Measurements from ENCODE around the gene KIF27.
"Not testable (repeated sequence)": the region's sequence is repeated elsewhere in the genome, so short reads cannot be mapped to it uniquely, and the experiment has no call there.

Gene KIF27

GRCh38 chr9:83956436-83957247 is 35.4 kb upstream of the KIF27 start:
- peak overlapping the region; percentile 98 for H3K4me3 ChIP-seq (ENCODE audit: low read depth, low read length)
- H3K27ac ChIP-seq (ENCODE audit: low read depth, low read length), result peak overlapping the region; percentile 85
- H3K9ac ChIP-seq (ENCODE audit: low read length), result peak overlapping the region; percentile 90
- H3K9me3 ChIP-seq (ENCODE audit: control insufficient read depth, insufficient read depth, low read depth, low read length), result no peaks in the 10 kb centered on the region
- H3K4me1 ChIP-seq (ENCODE audit: control insufficient read depth, insufficient read depth, low read length), result peaks cover 17% of the 10 kb centered on the region
- no peaks in the 10 kb centered on the region for H3K27me3 ChIP-seq (ENCODE audit: control insufficient read depth, insufficient read depth, low read length)
- peaks cover 13% of the 10 kb centered on the region for H3K36me3 ChIP-seq (ENCODE audit: control insufficient read depth, insufficient read depth, low read length)

GRCh38 chr9:83956086-83956435 is 34.8 kb upstream of the KIF27 start:
- H3K9ac ChIP-seq (ENCODE audit: low read length), result peak overlapping the region; percentile 90

DNA sequence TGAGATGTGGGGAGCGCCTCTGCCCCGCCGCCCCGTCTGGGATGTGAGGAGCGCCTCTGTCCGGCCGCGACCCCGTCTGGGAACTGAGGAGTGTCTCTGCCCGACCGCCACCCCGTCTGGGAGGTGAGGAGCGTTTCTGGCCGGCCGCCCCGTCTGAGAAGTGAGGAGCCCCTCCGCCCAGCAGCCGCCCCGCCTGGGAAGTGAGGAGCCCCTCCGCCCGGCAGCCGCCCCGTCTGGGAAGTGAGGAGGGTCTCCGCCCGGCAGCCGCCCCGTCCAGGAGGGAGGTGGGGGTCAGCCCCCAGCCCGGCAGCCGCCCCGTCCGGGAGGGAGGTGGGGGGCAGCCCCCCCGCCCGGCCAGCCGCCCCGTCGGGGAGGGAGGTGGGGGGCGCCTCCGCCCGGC is 26.9 kb upstream of the KIF27 start:
- peaks cover 51% of the 10 kb centered on the region for H3K36me3 ChIP-seq (ENCODE audit: control insufficient read depth, insufficient read depth, low read length)
- H3K9ac ChIP-seq (ENCODE audit: low read length); H3K27ac ChIP-seq (ENCODE audit: low read depth, low read length); H3K27me3 ChIP-seq (ENCODE audit: control insufficient read depth, insufficient read depth, low read length); H3K4me1 ChIP-seq (ENCODE audit: control insufficient read depth, insufficient read depth, low read length); H3K9me3 ChIP-seq (ENCODE audit: control insufficient read depth, insufficient read depth, low read depth, low read length); H3K4me3 ChIP-seq (ENCODE audit: low read depth, low read length): not testable (repeated sequence)

More at GRCh38 chr9:83956086-83956435, 34.8 kb upstream of the KIF27 start:
- Histone ChIP-seq H3K27ac (ENCODE audit: low read depth, low read length) (peak overlapping the region; percentile 85), H3K9me3 (ENCODE audit: control insufficient read depth, insufficient read depth, low read depth, low read length) (no peaks in the 10 kb centered on the region), H3K4me3 (ENCODE audit: low read depth, low read length) (peak overlapping the region; percentile 98), H3K27me3 (ENCODE audit: control insufficient read depth, insufficient read depth, low read length) (no peaks in the 10 kb centered on the region), H3K4me1 (ENCODE audit: control insufficient read depth, insufficient read depth, low read length) (peaks cover 17% of the 10 kb centered on the region), H3K36me3 (ENCODE audit: control insufficient read depth, insufficient read depth, low read length) (peaks cover 18% of the 10 kb centered on the region)

DNA sequence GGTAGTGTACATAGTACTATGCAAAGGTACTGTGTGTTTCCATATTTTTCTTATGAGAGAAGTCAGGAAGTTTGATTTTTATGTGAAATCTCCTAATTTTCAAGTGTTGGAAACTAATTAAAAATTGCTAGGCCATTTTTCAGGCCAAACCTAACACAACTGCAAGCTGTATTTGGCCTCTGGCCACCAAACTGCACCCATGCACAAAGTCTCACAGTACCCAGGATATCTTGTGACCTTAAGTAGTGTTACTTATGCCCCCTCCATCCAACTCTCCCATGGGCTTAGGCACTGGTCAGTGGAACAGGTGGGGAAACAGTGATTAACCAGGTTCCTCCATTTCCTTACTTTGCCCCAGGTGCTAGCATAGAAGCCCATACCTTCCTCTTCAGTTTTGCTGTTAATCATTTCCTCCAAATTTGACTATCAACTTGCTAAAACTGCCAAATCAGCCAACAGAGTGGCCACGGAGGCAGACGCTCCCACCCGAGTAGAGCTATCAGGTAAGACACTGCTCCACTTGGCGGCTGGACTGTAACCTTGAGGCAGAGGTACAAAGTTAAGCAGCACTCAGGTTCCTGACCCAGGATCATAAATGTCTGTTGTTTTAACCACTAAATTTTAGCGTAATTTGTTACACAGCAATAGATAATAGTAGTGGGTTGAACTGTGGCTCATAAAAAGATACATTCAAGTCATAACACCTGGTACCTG is 19.5 kb upstream of the KIF27 start:
- peaks cover 37% of the 10 kb centered on the region for H3K36me3 ChIP-seq (ENCODE audit: control insufficient read depth, insufficient read depth, low read length)
- no peaks in the 10 kb centered on the region for H3K9me3 ChIP-seq (ENCODE audit: control insufficient read depth, insufficient read depth, low read depth, low read length)
- no peak overlapping the region for H3K9ac ChIP-seq (ENCODE audit: low read length)

DNA sequence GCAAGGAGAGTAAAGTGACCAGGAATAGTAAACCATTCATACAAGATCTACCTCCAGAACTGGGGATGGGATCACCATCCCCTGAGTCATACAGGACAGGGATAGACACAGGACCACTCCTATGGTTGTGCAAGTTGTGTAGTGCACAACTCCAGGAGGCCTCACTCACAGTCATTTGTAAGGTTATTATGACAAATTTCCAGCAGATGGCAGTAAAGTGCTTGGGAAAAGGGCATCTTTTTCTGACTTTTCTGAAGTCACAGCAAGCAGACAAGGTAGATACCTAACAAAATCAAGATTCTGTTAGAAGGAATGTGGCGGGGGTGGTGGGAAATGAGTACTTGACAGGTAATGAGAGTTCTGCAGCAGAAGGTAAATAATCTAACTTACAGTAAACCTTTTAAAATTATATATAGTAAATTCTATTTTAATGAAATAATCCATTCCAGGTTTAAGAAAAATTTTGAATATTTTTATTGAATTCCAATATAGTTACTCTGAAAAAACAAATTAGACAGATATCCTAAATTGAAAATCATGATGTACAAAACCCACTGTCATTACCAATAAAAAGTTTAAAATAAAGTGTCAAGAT is 16.7 kb upstream of the KIF27 start:
- Histone ChIP-seq H3K9ac (ENCODE audit: low read length) (no peak overlapping the region), H3K27me3 (ENCODE audit: control insufficient read depth, insufficient read depth, low read length) (no peaks in the 10 kb centered on the region), H3K36me3 (ENCODE audit: control insufficient read depth, insufficient read depth, low read length) (peaks cover 27% of the 10 kb centered on the region), H3K9me3 (ENCODE audit: control insufficient read depth, insufficient read depth, low read depth, low read length) (no peaks in the 10 kb centered on the region), H3K4me3 (ENCODE audit: low read depth, low read length) (no peak overlapping the region), H3K4me1 (ENCODE audit: control insufficient read depth, insufficient read depth, low read length) (peaks cover 12% of the 10 kb centered on the region), H3K27ac (ENCODE audit: low read depth, low read length) (no peak overlapping the region)

More for the DNA sequence above, 19.5 kb upstream of the KIF27 start:
- H3K27me3 ChIP-seq (ENCODE audit: control insufficient read depth, insufficient read depth, low read length), result no peaks in the 10 kb centered on the region
- no peak overlapping the region for H3K4me3 ChIP-seq (ENCODE audit: low read depth, low read length)
- no peaks in the 10 kb centered on the region; the same call in 1 of the 2 replicates for H3K4me1 ChIP-seq (ENCODE audit: control insufficient read depth, insufficient read depth, low read length)
- H3K27ac ChIP-seq (ENCODE audit: low read depth, low read length), result no peak overlapping the region

DNA sequence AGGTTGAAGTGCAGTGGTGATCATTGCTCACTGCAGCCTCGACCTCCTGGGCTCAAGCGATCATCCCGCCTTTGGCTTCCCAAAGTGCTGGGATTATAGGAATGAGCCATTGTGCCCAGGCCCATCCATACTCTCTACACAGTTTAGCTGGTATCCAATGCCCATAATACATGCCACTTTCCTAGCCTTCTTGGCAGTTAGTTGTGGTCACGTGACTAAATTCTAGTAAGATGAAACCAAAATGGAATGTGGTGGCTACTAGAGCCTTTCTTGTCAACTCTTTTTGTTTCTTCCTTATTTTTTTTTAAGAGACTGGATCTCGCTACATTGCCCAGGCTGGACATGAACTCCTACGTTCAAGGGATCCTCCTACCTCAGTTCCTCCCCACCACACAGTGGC is 15.3 kb upstream of the KIF27 start:
- H3K4me3 ChIP-seq (ENCODE audit: low read depth, low read length), result no peak overlapping the region
- H3K27ac ChIP-seq (ENCODE audit: low read depth, low read length), result no peak overlapping the region
- H3K27me3 ChIP-seq (ENCODE audit: control insufficient read depth, insufficient read depth, low read length), result no peaks in the 10 kb centered on the region
- peaks cover 20% of the 10 kb centered on the region for H3K36me3 ChIP-seq (ENCODE audit: control insufficient read depth, insufficient read depth, low read length)
- no peak overlapping the region for H3K9ac ChIP-seq (ENCODE audit: low read length)
- H3K9me3 ChIP-seq (ENCODE audit: control insufficient read depth, insufficient read depth, low read depth, low read length), result no peaks in the 10 kb centered on the region
- peaks cover 12% of the 10 kb centered on the region for H3K4me1 ChIP-seq (ENCODE audit: control insufficient read depth, insufficient read depth, low read length)

GRCh38 chr9:83935276-83935935 is 14.2 kb upstream of the KIF27 start:
- no peak overlapping the region for H3K4me3 ChIP-seq (ENCODE audit: low read depth, low read length)
- no peak overlapping the region for H3K9ac ChIP-seq (ENCODE audit: low read length)
- H3K27ac ChIP-seq (ENCODE audit: low read depth, low read length), result no peak overlapping the region
- no peaks in the 10 kb centered on the region for H3K9me3 ChIP-seq (ENCODE audit: control insufficient read depth, insufficient read depth, low read depth, low read length)
- H3K27me3 ChIP-seq (ENCODE audit: control insufficient read depth, insufficient read depth, low read length), result no peaks in the 10 kb centered on the region
- H3K36me3 ChIP-seq (ENCODE audit: control insufficient read depth, insufficient read depth, low read length), result peaks cover 11% of the 10 kb centered on the region
- H3K4me1 ChIP-seq (ENCODE audit: control insufficient read depth, insufficient read depth, low read length), result peaks cover 12% of the 10 kb centered on the region

- Histone ChIP-seq H3K27ac (ENCODE audit: low read depth, low read length) (no peak overlapping the region), H3K9me3 (ENCODE audit: control insufficient read depth, insufficient read depth, low read depth, low read length) (no peaks in the 10 kb centered on the region), H3K4me1 (ENCODE audit: control insufficient read depth, insufficient read depth, low read length) (peaks cover 12% of the 10 kb centered on the region), H3K4me3 (ENCODE audit: low read depth, low read length) (no peak overlapping the region), H3K9ac (ENCODE audit: low read length) (no peak overlapping the region), H3K36me3 (ENCODE audit: control insufficient read depth, insufficient read depth, low read length) (peaks cover 11% of the 10 kb centered on the region), H3K27me3 (ENCODE audit: control insufficient read depth, insufficient read depth, low read length) (no peaks in the 10 kb centered on the region)
These were observed 13.5 kb upstream of the KIF27 start for GRCh38 chr9:83934569-83935275.

DNA sequence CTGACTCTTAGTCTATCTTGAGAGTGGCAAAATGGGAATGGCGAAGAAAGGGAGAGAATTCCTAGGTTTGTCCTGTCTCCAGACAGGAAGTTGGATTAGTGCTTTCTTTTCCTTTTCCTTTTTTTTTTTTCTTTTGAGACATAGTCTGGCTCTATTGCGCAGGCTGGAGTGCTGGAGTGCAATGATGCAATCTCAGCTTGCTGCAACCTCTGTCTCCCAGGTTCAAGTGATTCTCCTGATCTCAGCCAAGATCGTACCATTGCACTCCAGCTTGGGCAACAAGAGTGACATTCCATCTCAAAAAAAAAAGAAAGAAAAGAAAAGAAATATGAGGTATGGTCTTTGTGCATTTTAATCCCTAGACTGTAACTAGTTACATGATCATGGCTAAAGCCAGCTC is 12.6 kb upstream of the KIF27 start:
- H3K27me3 ChIP-seq (ENCODE audit: control insufficient read depth, insufficient read depth, low read length), result no peaks in the 10 kb centered on the region
- H3K27ac ChIP-seq (ENCODE audit: low read depth, low read length), result no peak overlapping the region
- H3K9me3 ChIP-seq (ENCODE audit: control insufficient read depth, insufficient read depth, low read depth, low read length), result no peaks in the 10 kb centered on the region
- no peak overlapping the region for H3K4me3 ChIP-seq (ENCODE audit: low read depth, low read length)
- 0 out of 2 replicates have a peak, but pooled peaks cover 4% of the 10 kb centered on the region for H3K36me3 ChIP-seq (ENCODE audit: control insufficient read depth, insufficient read depth, low read length)
- no peak overlapping the region for H3K9ac ChIP-seq (ENCODE audit: low read length)
- peaks cover 12% of the 10 kb centered on the region for H3K4me1 ChIP-seq (ENCODE audit: control insufficient read depth, insufficient read depth, low read length)

GRCh38 chr9:83932851-83933250 is 11.6 kb upstream of the KIF27 start:
- Histone ChIP-seq H3K36me3 (ENCODE audit: control insufficient read depth, insufficient read depth, low read length) (no peaks in the 10 kb centered on the region), H3K4me1 (ENCODE audit: control insufficient read depth, insufficient read depth, low read length) (peaks cover 12% of the 10 kb centered on the region), H3K27me3 (ENCODE audit: control insufficient read depth, insufficient read depth, low read length) (no peaks in the 10 kb centered on the region), H3K4me3 (ENCODE audit: low read depth, low read length) (no peak overlapping the region), H3K9me3 (ENCODE audit: control insufficient read depth, insufficient read depth, low read depth, low read length) (no peaks in the 10 kb centered on the region), H3K9ac (ENCODE audit: low read length) (no peak overlapping the region), H3K27ac (ENCODE audit: low read depth, low read length) (no peak overlapping the region)

Data from HUES6 (cell line).